Activated CD4-positive, CD25-positive, alpha-beta regulatory T cell (primary cell): ENCODE results near the gene STXBP2.

Source experiments
- DNase-seq, 4 experiments: peaks; one replicate each; lab custom pipeline; 2025; lab: John Stamatoyannopoulos, UW

The STXBP2 gene

DNA sequence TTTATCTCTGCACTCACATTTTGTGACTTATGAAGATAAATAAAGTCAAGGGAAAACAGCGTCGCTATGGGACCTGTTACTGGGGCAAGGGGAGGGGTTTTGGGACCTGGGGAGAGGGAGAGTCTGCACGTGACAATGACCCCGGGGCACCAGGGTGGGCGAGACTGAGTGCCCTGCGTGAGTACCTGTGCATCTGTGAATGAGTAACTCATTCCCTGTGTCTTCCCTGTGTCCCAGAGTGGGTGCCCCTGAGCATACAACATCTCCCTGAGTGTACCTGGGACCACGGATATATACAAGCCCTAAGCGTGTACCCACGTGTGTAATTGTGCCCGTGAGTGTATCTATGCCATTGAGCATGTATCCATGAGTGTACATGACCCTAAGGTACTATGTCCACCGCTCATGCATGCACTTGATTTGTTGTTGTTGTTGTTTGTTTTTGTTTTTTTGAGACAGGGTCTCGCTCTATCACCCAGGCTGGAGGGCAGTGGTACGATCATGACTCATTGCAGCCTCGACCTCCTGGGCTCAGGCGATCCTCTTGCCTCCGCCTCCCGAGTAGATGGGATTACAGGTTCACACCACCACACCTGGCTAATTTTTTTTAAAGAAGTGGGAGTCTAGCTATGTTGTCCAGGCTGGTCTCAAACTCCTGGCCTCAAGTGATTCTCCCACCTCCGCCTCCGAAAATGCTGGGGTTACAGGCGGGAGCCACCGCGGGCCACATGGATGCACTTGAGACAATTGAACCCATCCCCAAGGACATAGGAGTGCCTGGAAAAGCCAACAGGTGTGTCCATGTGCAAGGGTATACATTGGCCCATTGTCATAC is 43.1 kb downstream of the STXBP2 start:
- DNase-seq = no peak

DNA sequence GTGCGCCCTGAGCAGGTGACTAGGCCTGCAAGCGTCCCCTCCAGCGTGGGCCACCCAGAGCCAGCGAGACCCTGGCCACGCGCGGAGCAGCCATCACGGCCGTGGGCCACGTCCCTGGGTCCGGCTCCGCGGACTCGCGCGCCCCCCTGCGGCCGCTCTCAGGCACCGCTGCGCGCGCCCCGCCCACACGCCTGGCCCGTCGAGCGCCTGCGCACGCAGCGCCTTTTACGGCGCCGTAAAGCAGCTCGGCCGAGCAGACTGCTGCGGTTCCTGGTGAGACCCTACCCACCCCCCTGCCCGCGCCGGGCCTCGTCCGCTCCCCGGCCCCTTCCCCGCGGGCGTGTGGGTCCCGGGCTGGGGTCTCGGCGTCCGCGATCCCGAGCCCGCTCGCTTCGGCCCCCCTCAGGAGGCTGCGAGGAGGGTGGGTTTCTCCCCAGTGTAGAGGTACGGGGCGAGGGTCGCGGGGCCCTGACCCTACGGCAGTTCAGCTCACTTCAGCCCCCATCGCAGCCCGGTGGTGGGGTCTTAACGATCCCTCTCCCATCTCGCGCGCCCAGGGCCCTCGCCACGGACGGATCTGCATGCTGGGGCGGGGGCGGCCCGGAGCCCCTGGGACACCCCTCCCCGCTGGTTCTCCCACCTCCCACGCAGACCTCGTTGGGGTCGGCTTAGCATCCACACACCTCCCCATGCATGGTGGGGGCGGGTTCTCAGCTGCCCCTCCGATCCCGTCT is 43.9 kb downstream of the STXBP2 start, which contains the start of gene TRAPPC5:
Gene TRAPPC5 (plus strand): TSS at position 228 of the 734 bp plus-strand sequence. CDS start 1,421 bp downstream, outside the sequence.
- DNase-seq = peak; percentile 69 to 81 (median 76)

DNA sequence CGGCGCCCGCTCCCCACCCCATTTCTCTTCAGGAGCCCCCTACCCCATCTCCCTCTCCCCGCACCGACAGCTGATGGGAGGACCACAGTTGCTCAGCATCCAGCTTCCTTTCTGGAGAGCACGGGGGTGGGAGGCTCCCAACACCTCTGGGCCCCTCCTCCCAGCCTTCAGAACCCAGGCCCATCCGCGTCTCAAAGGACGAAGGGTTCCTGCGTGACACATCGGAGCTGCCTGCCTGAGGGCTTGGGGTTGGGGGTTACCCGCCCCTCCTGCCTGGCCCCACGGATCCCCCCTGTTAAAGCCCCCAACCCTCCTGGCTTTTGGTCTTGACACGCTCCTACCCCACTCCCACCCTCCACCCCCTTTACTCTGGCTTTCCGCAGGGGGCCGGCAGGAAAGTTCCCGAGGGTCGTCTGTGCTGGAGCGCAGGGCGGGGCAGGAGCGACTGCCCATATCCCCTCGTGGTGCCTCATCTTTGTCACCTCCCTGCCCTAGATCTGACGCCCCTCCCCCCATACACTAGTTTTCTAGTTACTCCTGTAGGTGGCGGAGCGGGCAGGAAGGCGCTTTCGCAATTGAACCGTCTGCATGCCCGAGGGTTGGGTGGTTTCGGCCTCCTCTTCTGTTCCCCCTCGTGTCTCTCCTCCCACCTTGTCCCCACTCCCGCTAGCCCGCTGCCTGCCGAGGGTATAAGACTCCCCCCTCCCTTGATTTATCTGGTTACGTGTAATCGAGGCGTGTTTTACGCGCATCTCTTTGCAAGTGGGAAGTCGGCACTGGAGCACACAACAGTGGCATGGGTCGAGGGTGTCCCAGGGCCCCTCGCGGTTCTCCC is 44.6 kb downstream of the STXBP2 start:
- DNase-seq = peak; percentile 64 to 78 (median 70)

DNA sequence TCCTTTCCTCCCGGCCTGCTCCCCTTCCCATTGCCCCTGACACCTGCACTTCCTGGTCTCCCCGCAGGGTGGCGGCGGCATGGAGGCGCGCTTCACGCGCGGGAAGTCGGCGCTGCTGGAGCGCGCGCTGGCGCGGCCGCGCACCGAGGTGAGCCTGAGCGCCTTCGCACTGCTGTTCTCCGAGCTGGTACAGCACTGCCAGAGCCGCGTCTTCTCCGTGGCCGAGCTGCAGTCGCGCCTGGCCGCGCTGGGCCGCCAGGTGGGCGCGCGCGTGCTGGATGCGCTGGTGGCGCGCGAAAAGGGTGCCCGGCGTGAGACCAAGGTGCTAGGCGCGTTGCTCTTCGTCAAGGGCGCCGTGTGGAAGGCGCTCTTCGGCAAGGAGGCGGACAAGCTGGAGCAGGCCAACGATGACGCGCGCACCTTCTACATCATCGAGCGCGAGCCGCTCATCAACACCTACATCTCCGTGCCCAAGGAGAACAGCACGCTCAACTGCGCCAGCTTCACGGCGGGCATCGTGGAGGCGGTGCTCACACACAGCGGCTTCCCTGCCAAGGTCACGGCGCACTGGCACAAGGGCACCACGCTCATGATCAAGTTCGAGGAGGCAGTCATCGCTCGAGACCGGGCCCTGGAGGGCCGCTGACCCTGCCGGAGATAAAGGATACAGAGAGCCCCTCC is 45.4 kb downstream of the STXBP2 start:
- no peak for DNase-seq

DNA sequence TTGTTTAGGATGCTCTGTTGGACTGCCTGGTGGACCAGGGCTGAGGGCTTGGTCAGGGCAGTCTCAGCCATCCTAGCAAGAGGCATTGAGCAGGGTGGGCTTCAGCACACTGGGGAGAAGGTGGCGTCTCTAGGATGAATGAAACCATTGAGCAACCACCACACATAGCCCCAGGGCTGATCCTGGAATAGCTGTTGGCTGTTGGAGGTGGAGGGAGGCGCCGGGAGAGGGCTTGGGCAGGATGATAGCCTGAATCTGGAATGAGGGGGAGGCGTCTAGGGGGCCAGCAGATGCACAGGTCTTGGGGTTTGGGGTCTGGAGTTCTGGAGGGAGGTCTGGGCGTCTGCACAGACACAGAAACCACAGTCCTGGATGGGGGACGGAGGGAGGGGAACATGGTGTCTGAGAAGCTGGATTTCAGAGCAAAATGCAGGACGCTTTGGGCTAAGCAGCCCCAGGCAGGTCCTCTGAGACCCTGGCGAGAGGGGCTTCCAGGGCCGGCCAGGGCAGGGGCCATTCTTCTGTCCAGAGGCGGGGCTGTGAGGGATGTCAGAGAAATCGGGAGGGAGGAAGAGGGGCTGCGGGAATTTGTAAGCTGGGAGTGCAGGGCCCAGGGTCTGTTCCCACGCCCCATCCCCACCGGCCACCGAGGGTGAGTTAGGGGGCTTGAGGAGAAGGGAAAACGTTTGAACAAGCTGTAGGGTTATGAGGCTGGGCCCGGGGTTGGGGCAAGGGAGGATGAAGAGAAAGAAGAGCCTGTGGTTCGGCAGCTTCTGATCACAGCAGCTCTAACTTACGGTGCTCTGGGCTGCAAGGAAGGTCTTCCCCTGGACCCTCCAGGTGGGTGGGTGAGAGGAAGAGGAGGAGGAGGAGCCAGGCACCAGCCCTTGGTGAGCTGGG is 48.9 kb downstream of the STXBP2 start:
- DNase-seq = no peak

- no peak for DNase-seq
Observed at GRCh38 chr19:7687177-7687576, 50.3 kb downstream of the STXBP2 start.

GRCh38 chr19:7689165-7689564 is 52.3 kb downstream of the STXBP2 start:
- DNase-seq = no peak

DNA sequence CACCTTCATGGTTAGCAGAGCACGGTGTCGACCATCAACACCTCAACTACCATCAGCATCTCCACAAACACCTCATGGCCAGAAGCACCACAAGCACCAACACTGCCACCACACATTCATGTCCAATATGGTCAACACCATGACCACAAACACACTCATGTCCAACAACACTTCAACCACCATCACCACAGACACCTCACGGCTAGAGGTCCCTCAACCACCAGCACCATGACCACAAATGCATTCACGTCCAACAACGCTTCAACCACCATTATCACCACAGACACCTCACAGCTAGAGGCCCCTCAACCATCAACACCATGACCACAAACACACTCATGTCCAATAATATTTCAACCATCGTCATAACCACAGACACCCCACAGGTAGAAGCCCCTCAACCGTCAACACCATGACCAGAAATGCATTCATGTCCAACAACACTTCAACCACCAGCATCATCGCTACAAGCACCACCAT is 53.9 kb downstream of the STXBP2 start:
- DNase-seq = no peak

DNA sequence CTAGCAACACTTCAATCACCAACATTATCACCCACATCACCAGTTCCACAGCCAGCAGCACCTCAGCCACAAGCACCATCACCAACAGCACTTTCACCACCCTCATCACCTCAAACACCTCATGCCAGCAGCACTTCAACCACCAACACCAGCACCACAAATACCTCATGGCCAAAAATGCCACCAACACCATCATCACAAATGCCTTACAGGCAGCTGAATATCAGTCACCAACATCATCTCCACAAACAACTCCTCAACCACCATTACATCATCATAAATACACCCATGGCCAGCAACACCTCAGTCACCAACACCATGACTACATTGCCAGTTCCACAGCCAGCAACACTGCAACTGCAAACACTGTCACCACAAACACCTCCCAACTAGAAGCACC is 54.6 kb downstream of the STXBP2 start:
- no peak for DNase-seq

GRCh38 chr19:7692417-7693088 is 55.6 kb downstream of the STXBP2 start:
- no peak for DNase-seq

DNA sequence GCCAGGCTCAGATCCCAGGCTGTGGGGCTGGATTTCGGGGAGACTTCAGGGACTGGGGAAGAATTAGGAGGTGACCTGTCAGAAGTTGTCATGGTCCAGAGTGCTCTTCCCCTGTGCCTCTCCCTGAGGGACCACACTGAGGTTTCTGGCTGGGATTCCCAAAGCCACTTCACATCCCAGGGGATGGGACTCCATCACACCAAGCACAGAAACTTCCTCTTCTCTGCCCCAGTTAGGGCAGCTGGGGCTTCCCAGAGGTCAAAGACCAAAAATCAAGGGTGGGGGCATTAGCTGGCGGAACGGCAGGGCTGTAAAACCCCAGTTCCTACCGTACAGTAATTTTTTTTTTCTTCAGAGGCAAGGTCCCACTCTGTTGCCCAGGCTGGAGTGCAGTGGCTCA is 57.6 kb downstream of the STXBP2 start:
- DNase-seq = no peak
